Right lobe of liver (tissue), 4 donors: ENCODE measurements around the gene RBBP8.

Experiments used
- CTCF ChIP-seq, 4 donors: fragments of 200-600 bp in 3 of 4; fragments of 450-650 bp in 1 of 4; IDR thresholded peaks; one replicate each; pipeline versions ENCODE4 v1.5.1 to v1.8.0; 2016 to 2022; ENCODE audit warnings: antibody characterized with exemption in 4 of 4, mild to moderate bottlenecking in 2 of 4
- POLR2A ChIP-seq: fragments of 450-650 bp; IDR thresholded peaks from one replicate; pipeline ENCODE4 v1.6.1; 2017; ENCODE audit warnings: antibody characterized with exemption, mild to moderate bottlenecking
- donor health status: DM: no; HTN: no; CAD: no.
- donor health status: DM: no; HTN: no; CAD: no.
- donor health status: DM: no; HTN: yes; CAD: no.

GRCh38 chr18:22971038-22971437 is 37.9 kb downstream of the RBBP8 start:
- TF ChIP-seq CTCF (IDR thresholded peaks at IDR 0.05) = no peak
- TF ChIP-seq POLR2A = no peak
